ENCODE results near the gene MIPOL1. TPM values are rescaled to one million over a fixed set of nuclear protein-coding genes. Genes with fewer than 3 reads are reported as not detected.

MIPOL1 gene
- total and polyA plus RNA-seq, 9 of the 15 experiments (the other 6 are each of a cell fraction or from before 2014, with no cell fraction given), result 6.7 to 21.9 (median 12.4) TPM

GRCh38 chr14:37196604-37197420, 925 bp upstream of the MIPOL1 start (continued):
- TF ChIP-seq NR2C1 (IDR thresholded peaks at IDR 0.05) (no peak), NR2C1 (tag; IDR thresholded peaks at IDR 0.05) (no peak), HSF4 (CRISPR knock-in tag; IDR thresholded peaks at IDR 0.05; ENCODE audit: borderline replicate concordance) (no peak), TFAP4 (CRISPR knock-in tag; IDR thresholded peaks at IDR 0.05; ENCODE audit: borderline replicate concordance) (no peak), SPI1 (IDR thresholded peaks at IDR 0.05; ENCODE audit: borderline replicate concordance, low read depth, low read length) (no peak), ZHX1 (conservative IDR thresholded peaks at IDR 0.05; ENCODE audit: low read length) (no peak), MAFF (IDR thresholded peaks at IDR 0.05; ENCODE audit: low read length) (no peak), SMARCC2 (IDR thresholded peaks at IDR 0.05; ENCODE audit: low read depth) (no peak; the same call in 1 of the 2 replicates), FOXM1 (IDR thresholded peaks at IDR 0.05; ENCODE audit: low read depth) (no peak), FOXM1 (CRISPR knock-in tag; IDR thresholded peaks at IDR 0.05; ENCODE audit: low read depth) (no peak), HDAC8 (tag; IDR thresholded peaks at IDR 0.05) (no peak), ZNF124 (CRISPR knock-in tag; IDR thresholded peaks at IDR 0.05) (no peak), SMARCE1 (IDR thresholded peaks at IDR 0.05) (no peak), ZNF639 (CRISPR knock-in tag; conservative IDR thresholded peaks at IDR 0.05 in 1 of 2, IDR thresholded peaks at IDR 0.05 in 1 of 2) (0 out of 4 replicates have a peak, but pooled peaks of 1 of the 2 experiments have one; percentile 23)
- TF ChIP-seq, protein P1, sequence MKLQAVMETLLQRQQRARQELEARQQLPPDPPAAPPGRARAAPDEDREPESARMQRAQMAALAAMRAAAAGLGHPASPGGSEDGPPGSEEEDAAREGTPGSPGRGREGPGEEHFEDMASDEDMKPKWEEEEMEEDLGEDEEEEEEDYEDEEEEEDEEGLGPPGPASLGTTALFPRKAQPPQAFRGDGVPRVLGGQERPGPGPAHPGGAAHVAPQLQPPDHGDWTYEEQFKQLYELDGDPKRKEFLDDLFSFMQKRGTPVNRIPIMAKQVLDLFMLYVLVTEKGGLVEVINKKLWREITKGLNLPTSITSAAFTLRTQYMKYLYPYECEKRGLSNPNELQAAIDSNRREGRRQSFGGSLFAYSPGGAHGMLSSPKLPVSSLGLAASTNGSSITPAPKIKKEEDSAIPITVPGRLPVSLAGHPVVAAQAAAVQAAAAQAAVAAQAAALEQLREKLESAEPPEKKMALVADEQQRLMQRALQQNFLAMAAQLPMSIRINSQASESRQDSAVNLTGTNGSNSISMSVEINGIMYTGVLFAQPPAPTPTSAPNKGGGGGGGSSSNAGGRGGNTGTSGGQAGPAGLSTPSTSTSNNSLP (IDR thresholded peaks at IDR 0.05; ENCODE audit: borderline replicate concordance, low read depth, low read length), result no peak

Data from K562 (cell line).